T-cell (primary cell): Measurements from ENCODE around the gene LTB4R2. TPM values are rescaled to one million over a fixed set of nuclear protein-coding genes. Genes with fewer than 3 reads are reported as not detected.
A peak's percentile ranks its signal among the peaks of the same experiment; 100 is the strongest.

ENCODE experiments used
- ATAC-seq, 4 experiments: fragments of 200-7000 bp in 3 of 4; fragments of 150-1000 bp in 1 of 4; cut with Tn5 transposase; replicated peaks in 1 of 4; 1 replicate in 3 of 4; 2 replicates in 1 of 4; pipeline ENCODE4 v1.10.0; 2021; ENCODE audit warnings: moderate library complexity in 3 of 4, mild to moderate bottlenecking in 2 of 4, moderate number of reproducible peaks in 1 of 4
- CTCF ChIA-PET, 2 donors: fragments of 300-600 bp; sonication (Branson Sonifier 250); formaldehyde crosslinking; loops; one replicate each; lab custom pipeline; 2022; ENCODE audit warnings: antibody characterized with exemption in 2 of 2; lab: Charles Lee
- POLR2A ChIA-PET, 2 donors: fragments of 300-600 bp; sonication (Branson Sonifier 250); formaldehyde crosslinking; loops; one replicate each; lab custom pipeline; 2022; ENCODE audit warnings: antibody characterized with exemption in 2 of 2; lab: Charles Lee
- DNase-seq, 35 experiments: peaks; one replicate each; pipeline versions ENCODE4 v3.0.0 to v3.0.0-alpha.2; 2013 to 2023
- H3K27ac ChIP-seq: one replicate; pipeline ENCODE4 v1.5.1; 2013; ENCODE audit warnings: low read length
- H3K27me3 ChIP-seq, 2 experiments: replicated peaks in 1 of 2; 1 replicate in 1 of 2; 2 replicates in 1 of 2; pipeline versions ENCODE4 v1.6.1 to v1.7.0; 2013; ENCODE audit warnings: low read length in 1 of 2, mixed read lengths in 1 of 2; ENCODE audit not compliant: control insufficient read depth in 2 of 2, insufficient read depth in 2 of 2; ENCODE audit errors: extremely low read depth in 1 of 2
- H3K36me3 ChIP-seq, 2 donors: 1 replicate in 1 of 2; 2 replicates in 1 of 2; pipeline versions ENCODE4 v1.6.1 to v1.7.0; 2013; ENCODE audit warnings: low read length in 1 of 2; ENCODE audit not compliant: control insufficient read depth in 2 of 2, insufficient read depth in 1 of 2; ENCODE audit errors: extremely low read depth in 1 of 2
- H3K4me1 ChIP-seq, 2 experiments: 1 replicate in 1 of 2; 2 replicates in 1 of 2; pipeline versions ENCODE4 v1.6.1 to v1.7.0; 2013; ENCODE audit warnings: low read length in 2 of 2, mixed read lengths in 1 of 2; ENCODE audit not compliant: insufficient read depth in 2 of 2, control insufficient read depth in 1 of 2; ENCODE audit errors: extremely low read depth in 1 of 2
- H3K4me3 ChIP-seq, 2 donors: 1 replicate in 1 of 2; 2 replicates in 1 of 2; pipeline versions ENCODE4 v1.5.1 to v1.7.0; 2013; ENCODE audit warnings: mild to moderate bottlenecking in 2 of 2, low read length in 1 of 2, moderate library complexity in 1 of 2; ENCODE audit not compliant: control insufficient read depth in 1 of 2; ENCODE audit errors: extremely low read depth in 1 of 2
- H3K9me3 ChIP-seq: 2 replicates; pipeline ENCODE4 v1.7.0; 2013
- H3K27ac Mint-ChIP-seq, 2 donors: one replicate each; pipeline ENCODE4 v1.8.0; 2020 to 2021; ENCODE audit warnings: mild to moderate bottlenecking in 2 of 2, mixed read lengths in 2 of 2
- H3K27me3 Mint-ChIP-seq, 2 donors: one replicate each; pipeline ENCODE4 v1.8.0; 2021 to 2022; ENCODE audit warnings: mixed read lengths in 2 of 2
- H3K36me3 Mint-ChIP-seq: one replicate; pipeline ENCODE4 v1.8.0; 2021; ENCODE audit warnings: mixed read lengths
- H3K4me1 Mint-ChIP-seq, 3 donors: one replicate each; pipeline ENCODE4 v1.8.0; 2020 to 2022; ENCODE audit warnings: mixed read lengths in 3 of 3, mild to moderate bottlenecking in 1 of 3
- H3K4me3 Mint-ChIP-seq, 3 donors: one replicate each; pipeline ENCODE4 v1.8.0; 2020 to 2022; ENCODE audit warnings: mild to moderate bottlenecking in 3 of 3, mixed read lengths in 3 of 3, moderate library complexity in 3 of 3
- H3K9me3 Mint-ChIP-seq, 3 donors: one replicate each; pipeline ENCODE4 v1.8.0; 2020 to 2022; ENCODE audit warnings: mixed read lengths in 3 of 3
- WGBS: methylation state at CpG from one replicate; pipeline ENCODE4 v1.1.5; 2013; ENCODE audit warnings: missing lambda C conversion rate; ENCODE audit not compliant: insufficient coverage; 5-methylcytosine and 5-hydroxymethylcytosine counted together
- total RNA-seq, 35 experiments: library from RNA in 6 of 35; stranded (reverse) in 6 of 35; fragments of 120-200 nt in 1 of 35; gene quantifications; one replicate each; pipeline versions ENCODE4 v1.2.1 to v1.2.4 and lab custom pipeline; 2013 to 2026

Gene LTB4R2
- total RNA-seq, 5 donors from 2014 or later (not counting 1 experiment from before 2014, with no cell fraction given) = 18.6 to 25.2 (median 20.3) TPM

- H3K27me3 Mint-ChIP-seq = no peaks in the 10 kb centered on the region
- peaks cover 19 to 41% of the 10 kb centered on the region in 2 donors for H3K36me3 ChIP-seq
- ChIA-PET CTCF (interaction anchor here (0.6 to 4.5 kb wide), 24 partner anchors 8 to 167 kb away, joined by 3 to 25 read pairs (median 4); partner anchors contain the start of genes CBLN3 (in 1 of the 2), DHRS1 (in 1 of the 2), EMC9 (in 1 of the 2) and KHNYN (in 1 of the 2)), POLR2A (interaction anchor here in 1 of 2 donors (0.6 to 1.7 kb wide), 5 partner anchors 9 to 80 kb away, joined by 3 to 8 read pairs (median 4); partner anchors contain the start of genes DHRS1, NOP9 and TINF2)
- ATAC-seq = no peak
- H3K4me1 Mint-ChIP-seq = peaks cover 48 to 55% (median 54%) of the 10 kb centered on the region in 3 donors
- no peaks in the 10 kb centered on the region for H3K9me3 Mint-ChIP-seq
- H3K27me3 ChIP-seq = no peaks in the 10 kb centered on the region
- peak overlapping the region; percentile 76 for H3K27ac ChIP-seq
- peak overlapping the region in 2 of 3 donors; percentile 7 to 74 for H3K4me3 Mint-ChIP-seq
- 100% methylated on average over 3 of the region's 7 CpGs for WGBS
- H3K4me1 ChIP-seq = peaks cover 27 to 54% of the 10 kb centered on the region in 2 experiments
- H3K27ac Mint-ChIP-seq = peak overlapping the region; percentile 79 to 87
- no peaks in the 10 kb centered on the region for H3K9me3 ChIP-seq
- H3K4me3 ChIP-seq = no peak overlapping the region
- peaks cover 39% of the 10 kb centered on the region for H3K36me3 Mint-ChIP-seq
- DNase-seq = no peak
These were observed 1.4 kb upstream of the LTB4R2 start for GRCh38 chr14:24308342-24309124.

- no peak for ATAC-seq
- Mint-ChIP-seq H3K36me3 (peaks cover 21% of the 10 kb centered on the region), H3K4me1 (peaks cover 65 to 72% (median 71%) of the 10 kb centered on the region in 3 donors), H3K27me3 (no peaks in the 10 kb centered on the region), H3K9me3 (no peaks in the 10 kb centered on the region), H3K4me3 (peak overlapping the region; percentile 74 to 83 (median 77)), H3K27ac (peak overlapping the region; percentile 87 to 91)
- POLR2A ChIA-PET = interaction anchor here in 1 of 2 donors (1.7 kb wide), 1 partner anchor 68 kb away, joined by 5 read pairs; the partner anchor contains the start of gene TINF2
- Histone ChIP-seq H3K9me3 (no peaks in the 10 kb centered on the region), H3K4me1 (peaks cover 39 to 72% of the 10 kb centered on the region in 2 experiments), H3K36me3 (peaks cover 5 to 24% of the 10 kb centered on the region in 2 donors), H3K27ac (peak overlapping the region; percentile 76), H3K4me3 (peak overlapping the region; percentile 46 to 64), H3K27me3 (no peaks in the 10 kb centered on the region)
- no peak for DNase-seq
- WGBS = 20% methylated on average over 4 of the region's 5 CpGs
- CTCF ChIA-PET = interaction anchor here (0.5 to 2.7 kb wide), 15 partner anchors 8 to 149 kb away, joined by 3 to 25 read pairs (median 5); partner anchors contain the start of genes IRF9 (in 1 of the 2), MDP1 (in 1 of the 2) and TINF2 (in 1 of the 2)
These were observed 315 bp downstream of the LTB4R2 start for GRCh38 chr14:24310265-24310645.

GRCh38 chr14:24310646-24311604 is 985 bp downstream of the LTB4R2 start, which contains the start of gene LTB4R:
TSS of gene LTB4R (plus strand) at chr14:24311502. CDS start at chr14:24315652, 4,150 bp downstream.
- H3K9me3 Mint-ChIP-seq = no peaks in the 10 kb centered on the region
- peak; percentile 31 to 84 (median 59) for DNase-seq
- H3K4me3 Mint-ChIP-seq = peak within 1 kb of the TSS; percentile 74 to 83 (median 77)
- peak; percentile 86 to 91 (median 88) for ATAC-seq
- H3K27ac ChIP-seq = peak within 1 kb of the TSS; percentile 77
- peaks cover 15% of the 10 kb centered on the region for H3K36me3 Mint-ChIP-seq
- ChIA-PET POLR2A (interaction anchor here in 1 of 2 donors (0.6 to 1.7 kb wide), 2 partner anchors 68 to 175 kb away, joined by 4 to 5 read pairs; partner anchors contain the start of genes PSME1 and TINF2), CTCF (interaction anchor here (0.5 to 2.4 kb wide), 18 partner anchors 9 to 150 kb away, joined by 3 to 10 read pairs (median 4); partner anchors contain the start of genes IRF9 (in 1 of the 2), MDP1 (in 1 of the 2) and TINF2 (in 1 of the 2))
- peak within 1 kb of the TSS; percentile 61 to 64 for H3K4me3 ChIP-seq
- H3K4me1 Mint-ChIP-seq = peaks cover 72 to 78% (median 77%) of the 10 kb centered on the region in 3 donors
- 11% methylated on average over 98 of the region's 99 CpGs for WGBS
- H3K36me3 ChIP-seq = peaks cover 0 to 18% of the 10 kb centered on the region in 2 donors
- H3K9me3 ChIP-seq = no peaks in the 10 kb centered on the region
- peak within 1 kb of the TSS; percentile 94 for H3K27ac Mint-ChIP-seq
- no peaks in the 10 kb centered on the region for H3K27me3 Mint-ChIP-seq
- H3K4me1 ChIP-seq = peaks cover 39 to 78% of the 10 kb centered on the region in 2 experiments
- no peaks in the 10 kb centered on the region for H3K27me3 ChIP-seq

- H3K27me3 Mint-ChIP-seq = no peaks in the 10 kb centered on the region
- H3K36me3 ChIP-seq = peaks cover 0 to 6% of the 10 kb centered on the region in 2 donors
- ATAC-seq (no peak), DNase-seq (peak in 1 of 35 experiments; percentile 54)
- peak overlapping the region; percentile 61 to 64 for H3K4me3 ChIP-seq
- H3K9me3 Mint-ChIP-seq = no peaks in the 10 kb centered on the region
- CTCF ChIA-PET = interaction anchor here (0.6 to 2.4 kb wide), 11 partner anchors 9 to 119 kb away, joined by 3 to 10 read pairs (median 4); partner anchors contain the start of genes DHRS1 (in 1 of the 2), NOP9 (in 1 of the 2) and TINF2 (in 1 of the 2)
- H3K4me3 Mint-ChIP-seq = peak overlapping the region; percentile 74 to 83 (median 77)
- POLR2A ChIA-PET = interaction anchor here in 1 of 2 donors (1.7 kb wide), 1 partner anchor 70 kb away, joined by 5 read pairs; the partner anchor contains the start of gene TINF2
- H3K36me3 Mint-ChIP-seq = peaks cover 8% of the 10 kb centered on the region
- peaks cover 39 to 80% of the 10 kb centered on the region in 2 experiments for H3K4me1 ChIP-seq
- peak overlapping the region; percentile 94 for H3K27ac Mint-ChIP-seq
- H3K9me3 ChIP-seq = no peaks in the 10 kb centered on the region
- H3K4me1 Mint-ChIP-seq = peaks cover 72 to 78% (median 77%) of the 10 kb centered on the region in 3 donors
- WGBS = no CpG with 5 or more reads among the region's 1 CpG
- H3K27me3 ChIP-seq = no peaks in the 10 kb centered on the region
- peak overlapping the region; percentile 77 for H3K27ac ChIP-seq
These were observed 2.1 kb downstream of the LTB4R2 start for GRCh38 chr14:24311837-24312615.
